ENCODE results near the gene BAD. TPM values are rescaled to one million over a fixed set of nuclear protein-coding genes. Genes with fewer than 3 reads are reported as not detected.

Gene BAD
- total and polyA plus RNA-seq, 2 of the 13 experiments (the other 11 are each of a cell fraction or from before 2014, with no cell fraction given): 17.9 to 28.5 TPM

- no peak; the same call in 1 of the 2 replicates for TF ChIP-seq ZIK1 (CRISPR knock-in tag; IDR thresholded peaks at IDR 0.05; ENCODE audit: borderline replicate concordance, low read depth)
- peak; percentile 55 for TF ChIP-seq THRA (CRISPR knock-in tag; IDR thresholded peaks at IDR 0.05; ENCODE audit: borderline replicate concordance)
- TF ChIP-seq AKAP8 (CRISPR knock-in tag; IDR thresholded peaks at IDR 0.05): peak; percentile 54; the same call in 1 of the 2 replicates
- TF ChIP-seq CREM (IDR thresholded peaks at IDR 0.05): peak; percentile 98
- TF ChIP-seq CREM (CRISPR knock-in tag; IDR thresholded peaks at IDR 0.05): no peak
- TF ChIP-seq ZBTB7A (CRISPR knock-in tag; IDR thresholded peaks at IDR 0.05): peak; percentile 37
- TF ChIP-seq KDM5A (IDR thresholded peaks at IDR 0.05; ENCODE audit: borderline replicate concordance, low read length): no peak; the same call in 1 of the 2 replicates
- TF ChIP-seq HIVEP1 (CRISPR knock-in tag; IDR thresholded peaks at IDR 0.05): peak; percentile 25; the same call in 1 of the 2 replicates
- TF ChIP-seq ZNF326 (CRISPR knock-in tag; IDR thresholded peaks at IDR 0.05; ENCODE audit: borderline replicate concordance): 0 out of 2 replicates have a peak, but pooled peaks have one; percentile 23
- TF ChIP-seq ZNF549 (CRISPR knock-in tag; IDR thresholded peaks at IDR 0.05): no peak
- no peak; the same call in 1 of the 2 replicates for TF ChIP-seq ZNF543 (CRISPR knock-in tag; IDR thresholded peaks at IDR 0.05)
- peak; percentile 71; the same call in 1 of the 2 replicates for TF ChIP-seq ZBTB14 (CRISPR knock-in tag; IDR thresholded peaks at IDR 0.05)
- TF ChIP-seq TIGD3 (CRISPR knock-in tag; IDR thresholded peaks at IDR 0.05; ENCODE audit: borderline replicate concordance): no peak
- no peak; the same call in 1 of the 2 replicates for TF ChIP-seq ZNF460 (CRISPR knock-in tag; IDR thresholded peaks at IDR 0.05; ENCODE audit: borderline replicate concordance)
- no peak for TF ChIP-seq MAF1 (CRISPR knock-in tag; IDR thresholded peaks at IDR 0.05; ENCODE audit: borderline replicate concordance)
- TF ChIP-seq ZNF574 (CRISPR knock-in tag; IDR thresholded peaks at IDR 0.05): peak; percentile 96
- peak; percentile 45 for TF ChIP-seq TAF15 (IDR thresholded peaks at IDR 0.05; ENCODE audit: low read depth, low read length, poor library complexity, severe bottlenecking)
- peak; percentile 36; the same call in 1 of the 2 replicates for TF ChIP-seq ZBTB38 (CRISPR knock-in tag; IDR thresholded peaks at IDR 0.05)
- TF ChIP-seq KDM5B (CRISPR knock-in tag; IDR thresholded peaks at IDR 0.05; ENCODE audit: borderline replicate concordance): no peak; the same call in 1 of the 2 replicates
- TF ChIP-seq ZNF451 (CRISPR knock-in tag; IDR thresholded peaks at IDR 0.05): no peak; the same call in 1 of the 2 replicates
- TF ChIP-seq NCOA2 (CRISPR knock-in tag; IDR thresholded peaks at IDR 0.05): peak; percentile 53
- peak; percentile 66; the same call in 1 of the 2 replicates for TF ChIP-seq FOXJ3 (CRISPR knock-in tag; IDR thresholded peaks at IDR 0.05; ENCODE audit: borderline replicate concordance)
- TF ChIP-seq RXRB (CRISPR knock-in tag; IDR thresholded peaks at IDR 0.05; ENCODE audit: borderline replicate concordance): peak; percentile 93
Observed at GRCh38 chr11:64269540-64270220, 14.8 kb downstream of the BAD start (continued).
